HG03139 (cell line): ENCODE data around the gene SLC30A9.

Experiments used
- ATAC-seq: cut with Tn5 transposase; IDR thresholded peaks from one replicate; pipeline ENCODE4 v1.9.1; 2021; ENCODE audit not compliant: unreplicated experiment

SLC30A9 gene

DNA sequence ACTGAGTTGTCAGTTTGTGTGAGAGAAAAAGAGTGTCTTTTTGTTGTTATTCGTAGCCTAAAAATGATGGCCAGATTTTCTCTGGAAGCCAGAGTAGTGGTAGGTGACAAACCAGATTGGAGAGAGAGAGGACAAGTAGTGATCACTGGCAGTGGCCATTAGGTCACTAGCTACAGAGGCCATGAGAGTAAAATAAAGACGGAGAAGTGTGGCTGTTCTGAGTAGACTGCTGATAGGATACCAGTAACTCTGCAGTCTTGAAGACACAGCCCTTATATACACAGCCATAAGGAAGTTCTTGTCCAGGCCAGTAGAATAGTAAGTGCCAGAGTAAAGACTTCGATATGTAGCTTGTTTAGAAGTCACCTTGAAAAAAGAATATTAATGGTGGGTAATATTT lies 7.7 kb downstream of the SLC30A9 start:
- no peak for ATAC-seq

DNA sequence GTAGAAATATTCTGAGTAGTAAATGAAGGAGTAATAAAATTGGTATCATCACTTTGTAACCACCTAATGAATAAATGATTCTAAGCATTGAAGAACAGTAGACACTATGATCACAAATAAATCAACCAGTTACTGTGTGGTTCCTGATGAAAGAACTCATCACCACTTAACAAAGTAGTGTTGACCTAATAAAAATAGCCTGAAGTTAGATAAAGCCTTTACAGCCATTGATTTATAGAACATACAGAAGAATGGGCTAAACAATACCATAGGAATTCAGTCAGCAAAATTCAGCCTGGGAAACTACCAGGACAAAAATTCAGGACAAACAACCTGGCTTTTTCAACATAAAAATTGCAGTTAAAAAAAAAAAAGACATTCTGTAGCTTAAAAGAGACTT lies 9.0 kb downstream of the SLC30A9 start:
- no peak for ATAC-seq

DNA sequence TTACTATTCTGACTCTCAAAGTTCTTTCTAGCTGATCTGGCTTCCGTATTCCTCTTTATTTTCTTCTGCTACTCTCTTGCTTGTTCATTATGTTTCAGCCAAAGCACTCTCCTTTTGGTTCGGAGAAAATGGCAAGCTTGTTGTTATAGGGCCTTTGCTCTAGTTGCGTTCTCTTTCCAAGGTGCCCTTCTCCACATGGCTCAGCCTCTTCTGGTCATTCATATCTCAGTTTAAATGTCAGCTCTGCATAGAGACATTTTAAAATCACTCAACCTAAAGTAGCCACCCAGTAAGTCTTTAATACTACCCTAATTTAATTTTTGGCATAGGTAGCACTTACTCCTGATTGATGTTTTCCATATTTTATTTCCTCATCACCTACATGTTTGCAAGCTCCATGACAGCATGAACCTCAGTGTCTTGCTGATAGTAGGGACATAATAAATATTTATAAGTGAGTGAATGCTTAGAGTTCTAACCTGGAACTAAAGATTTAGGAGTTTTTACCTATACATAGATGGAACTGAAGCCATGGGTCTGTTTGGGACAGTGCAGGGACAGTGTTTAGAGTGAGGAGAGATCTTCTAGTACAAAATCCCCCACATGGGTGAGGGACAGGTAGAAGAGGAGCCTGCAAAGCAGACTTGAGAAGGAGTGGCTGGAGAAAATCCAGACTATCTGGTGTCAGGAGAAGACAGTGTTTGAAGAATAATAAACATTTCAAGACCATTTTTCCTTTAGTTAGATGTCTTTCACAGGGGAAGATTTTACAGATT lies 17.9 kb downstream of the SLC30A9 start:
- ATAC-seq, result no peak

DNA sequence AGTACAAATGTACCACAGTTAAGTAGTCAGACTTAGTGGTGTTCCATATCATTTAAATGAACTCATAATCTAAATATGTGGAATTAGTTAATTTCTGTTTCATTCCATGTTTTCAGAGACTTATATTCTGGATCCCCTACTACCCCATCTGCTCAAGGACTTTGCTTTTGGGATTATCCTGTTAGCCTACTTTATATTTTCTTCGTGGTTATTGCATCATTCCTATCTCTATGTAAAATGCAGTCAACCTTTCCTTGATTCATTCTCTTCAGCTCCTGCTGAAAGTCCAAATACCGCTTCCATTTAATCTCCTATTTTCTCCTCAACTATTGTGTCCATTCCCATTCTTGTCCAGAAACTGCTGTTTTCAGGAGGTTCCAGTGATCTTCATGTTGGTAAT lies 25.1 kb downstream of the SLC30A9 start:
- no peak for ATAC-seq

DNA sequence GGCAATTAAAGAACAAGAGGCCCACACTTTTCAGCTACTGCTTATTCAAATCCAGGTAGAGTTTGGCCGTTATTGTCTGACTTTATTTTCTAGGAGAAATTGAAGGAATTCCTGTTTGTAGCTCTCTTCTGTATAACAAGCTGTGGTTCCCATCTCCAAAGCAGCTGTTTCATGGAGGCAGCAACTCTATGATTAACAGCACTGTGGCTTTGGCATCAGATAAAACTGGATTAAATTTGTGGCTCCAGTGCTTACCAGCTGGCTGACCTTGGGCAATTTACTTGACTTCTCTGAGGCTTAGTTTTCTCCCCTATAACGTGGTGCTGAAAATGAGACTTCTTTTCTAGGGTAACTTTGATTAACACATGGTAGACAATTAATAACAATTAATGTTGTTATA lies 28.1 kb downstream of the SLC30A9 start:
- no peak for ATAC-seq

DNA sequence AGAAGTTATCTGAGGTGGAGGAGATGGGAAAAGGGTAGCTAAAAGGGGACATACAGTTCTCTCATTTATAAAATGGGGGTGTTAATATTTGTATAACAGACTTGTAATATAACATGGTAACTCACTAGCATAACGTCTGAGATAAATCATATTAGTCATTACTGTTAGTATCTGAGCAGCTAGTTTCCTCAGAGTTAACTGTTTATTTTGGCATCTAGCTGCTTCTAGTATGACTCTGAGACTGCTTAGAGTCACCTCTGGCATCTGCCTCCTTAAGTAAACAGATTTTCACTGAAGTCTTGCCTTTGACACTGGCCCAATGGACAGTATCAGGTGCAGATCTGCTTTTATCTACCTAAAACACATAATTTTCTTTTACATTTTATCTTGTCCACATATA lies 58.1 kb downstream of the SLC30A9 start:
- ATAC-seq, result no peak

DNA sequence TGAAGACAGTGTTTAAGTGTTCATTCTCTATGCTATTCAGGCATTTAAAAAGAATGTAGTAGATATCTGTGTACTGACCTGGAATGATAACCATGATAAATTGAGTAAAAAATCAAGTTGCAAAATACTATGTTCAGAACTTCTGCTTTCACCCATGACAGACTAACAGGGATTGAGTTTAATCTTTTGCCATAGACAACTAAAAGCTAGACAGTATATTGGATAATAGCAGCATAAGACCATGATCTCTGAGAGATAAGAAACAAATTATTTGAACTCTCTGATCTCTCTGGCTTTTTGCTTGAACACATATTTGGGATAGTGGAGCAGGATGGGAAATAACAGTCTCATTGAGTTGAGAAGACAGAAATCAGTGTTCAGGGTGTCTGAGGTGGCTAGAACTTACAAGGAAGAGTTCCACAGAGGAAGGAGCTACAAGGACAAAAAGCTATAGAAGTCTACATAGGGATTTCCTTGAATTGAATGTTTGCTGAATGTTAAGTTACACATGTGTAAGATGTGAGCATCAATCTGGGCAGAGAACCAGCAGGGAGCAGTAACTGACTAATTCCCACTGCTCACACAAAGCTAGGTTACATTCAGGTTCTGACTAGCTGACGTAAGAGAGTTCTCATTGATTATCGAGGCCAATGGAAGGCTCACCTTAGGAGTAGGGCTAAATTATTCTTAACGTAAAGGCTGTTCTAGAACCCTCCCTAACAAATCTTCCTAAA lies 60.4 kb downstream of the SLC30A9 start:
- ATAC-seq, result no peak

DNA sequence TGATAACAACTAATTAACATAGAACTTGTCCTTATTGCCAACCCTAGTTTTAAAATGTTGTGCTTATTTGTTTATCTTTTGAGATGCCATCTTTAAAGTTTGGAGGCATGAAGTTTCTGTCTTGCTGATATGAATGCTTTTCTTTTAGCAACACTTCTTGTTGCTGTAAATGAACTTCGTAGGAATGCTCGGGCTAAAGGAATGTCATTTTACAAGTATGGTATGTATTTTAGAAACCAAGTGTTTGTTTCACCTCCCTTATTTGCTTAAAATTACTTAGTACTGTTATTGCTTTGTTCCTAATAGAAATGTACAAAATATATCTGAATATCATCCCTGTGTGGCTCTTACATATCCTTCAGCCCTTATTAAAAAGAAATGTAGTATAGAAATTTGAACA lies 76.1 kb downstream of the SLC30A9 start:
- ATAC-seq, result no peak

DNA sequence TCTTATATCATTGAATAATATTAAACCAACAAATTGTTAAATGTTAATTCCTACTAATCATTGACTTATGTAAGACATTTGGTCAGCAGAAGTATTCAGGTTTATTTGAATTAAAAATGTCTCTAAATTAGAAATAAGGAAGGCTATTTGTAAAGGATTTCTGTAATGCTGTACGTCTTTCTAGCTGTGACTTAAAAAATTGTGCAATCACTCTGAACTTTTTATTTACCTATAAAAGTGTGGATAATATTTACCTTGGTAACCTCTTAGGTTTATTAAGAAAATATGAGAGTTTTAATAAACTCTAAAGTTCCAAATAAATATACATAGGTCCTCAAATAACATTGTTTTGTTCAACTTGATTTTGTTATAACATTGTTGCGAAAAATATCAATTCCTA lies 76.9 kb downstream of the SLC30A9 start:
- ATAC-seq, result no peak

DNA sequence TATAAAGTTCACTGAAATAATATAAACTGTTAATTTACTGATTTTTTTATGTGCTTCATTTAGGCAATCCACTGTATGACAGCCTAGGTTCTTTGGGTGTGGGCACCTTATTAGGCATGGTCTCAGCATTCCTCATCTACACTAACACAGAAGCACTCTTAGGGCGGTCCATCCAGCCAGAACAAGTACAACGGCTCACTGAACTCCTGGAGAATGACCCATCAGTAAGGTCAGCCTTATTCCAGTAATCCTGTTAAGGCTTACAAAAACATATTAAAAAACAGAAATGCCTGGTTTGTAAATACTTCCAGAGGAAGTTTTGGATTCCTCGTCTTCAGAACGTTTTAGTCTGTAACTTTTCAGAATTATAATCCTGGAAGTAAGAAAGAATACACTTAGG lies 80.1 kb downstream of the SLC30A9 start:
- ATAC-seq, result no peak

DNA sequence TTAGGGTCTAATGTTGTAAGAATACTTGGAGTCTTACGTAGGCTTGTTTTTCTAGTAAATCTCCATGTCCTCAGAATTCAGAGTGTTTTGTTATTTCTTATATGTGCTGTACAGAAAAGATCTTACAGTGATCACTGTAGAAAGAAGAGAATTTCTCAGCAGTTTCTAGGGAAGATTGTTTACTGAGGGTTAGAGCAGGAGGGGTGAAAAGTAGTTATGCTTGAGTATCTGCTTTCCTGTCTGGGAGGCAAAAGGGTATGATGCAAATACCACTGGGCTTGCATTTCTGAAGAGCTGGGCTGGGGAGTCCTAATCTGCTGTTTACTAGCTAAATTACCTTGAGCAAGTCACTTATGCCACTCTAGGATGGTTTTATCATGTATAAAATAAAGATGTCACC lies 84.0 kb downstream of the SLC30A9 start:
- no peak for ATAC-seq

DNA sequence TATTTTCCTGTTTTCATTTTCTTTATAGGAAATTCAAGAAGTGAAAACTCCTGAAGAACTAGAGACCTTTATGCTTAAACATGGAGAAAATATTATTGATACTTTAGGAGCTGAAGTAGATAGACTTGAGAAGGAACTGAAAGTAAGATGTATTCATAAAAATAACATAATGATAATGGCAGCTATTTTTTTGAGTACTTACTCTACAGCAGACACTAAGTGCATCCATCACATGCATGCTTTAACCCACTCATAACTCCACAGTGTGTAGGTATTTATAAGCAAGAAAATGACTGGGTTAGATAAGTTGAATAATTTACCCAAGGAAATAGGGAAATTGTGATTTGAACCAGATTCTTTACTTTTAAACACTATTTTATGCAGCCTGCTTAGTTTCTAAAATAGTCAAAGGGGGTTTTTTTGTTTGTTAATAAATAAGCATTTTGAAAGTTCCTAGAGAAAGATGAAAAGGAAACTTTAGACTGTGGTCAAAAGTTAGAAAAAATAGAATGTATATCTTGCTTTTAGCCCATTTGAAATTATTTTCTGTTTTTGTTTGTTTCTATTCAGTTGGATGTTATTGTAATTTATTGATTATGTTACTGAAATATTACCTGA lies 88.0 kb downstream of the SLC30A9 start:
- ATAC-seq, result peak; percentile 78

DNA sequence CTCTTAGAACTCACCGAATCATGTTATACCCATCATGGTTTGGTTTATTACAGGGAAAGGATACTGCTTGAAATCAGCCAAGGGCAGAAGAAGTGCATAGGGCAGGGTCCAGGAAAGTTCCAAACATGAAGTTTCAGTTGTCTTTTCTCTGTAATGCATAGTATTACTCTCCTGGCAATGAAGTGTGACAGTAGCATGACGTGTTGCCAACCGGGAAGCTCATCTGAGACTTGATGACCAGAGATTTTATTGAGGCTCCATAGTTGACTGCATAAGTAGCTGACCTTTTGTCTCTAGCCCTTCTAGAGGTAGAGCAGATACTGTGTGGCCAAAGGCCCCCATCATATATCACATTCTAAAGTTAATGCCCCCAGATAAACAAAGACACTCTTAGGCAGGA lies 90.0 kb downstream of the SLC30A9 start:
- ATAC-seq, result peak; percentile 44

DNA sequence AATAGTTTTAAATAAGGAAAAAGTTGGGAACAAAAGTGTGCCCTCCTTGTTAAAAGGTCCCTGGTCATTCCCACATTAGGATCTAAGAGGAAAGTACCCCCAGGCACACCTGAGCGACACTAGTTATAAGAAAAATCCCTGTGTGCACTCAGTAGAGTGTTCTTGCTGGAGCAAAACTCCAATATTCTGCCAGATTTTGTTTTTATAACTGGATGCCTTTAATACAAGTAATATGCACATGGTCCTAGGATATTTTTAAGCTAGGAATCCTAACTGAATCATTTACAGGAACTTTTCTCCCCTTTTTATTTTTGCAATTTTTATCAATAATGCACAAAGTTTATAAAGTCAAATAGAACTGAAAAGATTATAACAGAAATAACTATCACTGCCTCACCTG lies 93.5 kb downstream of the SLC30A9 start:
- no peak for ATAC-seq

DNA sequence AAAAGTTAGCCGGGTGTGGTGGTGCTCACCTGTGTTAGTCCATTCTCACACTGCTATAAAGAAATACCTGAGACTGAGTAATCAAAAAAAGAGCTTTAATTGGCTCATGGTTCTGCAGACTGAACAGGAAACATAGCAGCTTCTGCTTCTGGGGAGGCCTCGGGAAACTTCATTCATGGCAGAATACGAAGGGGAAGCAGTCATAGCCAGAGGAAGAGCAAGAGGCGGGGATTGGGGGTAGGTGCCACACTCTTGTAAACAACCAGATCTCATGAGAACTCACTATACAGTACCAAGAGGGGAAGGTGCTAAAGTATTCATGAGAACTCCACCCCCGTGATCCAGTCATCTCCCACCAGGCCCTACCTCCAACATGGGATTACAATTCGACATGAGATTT lies 98.1 kb downstream of the SLC30A9 start:
- no peak for ATAC-seq

DNA sequence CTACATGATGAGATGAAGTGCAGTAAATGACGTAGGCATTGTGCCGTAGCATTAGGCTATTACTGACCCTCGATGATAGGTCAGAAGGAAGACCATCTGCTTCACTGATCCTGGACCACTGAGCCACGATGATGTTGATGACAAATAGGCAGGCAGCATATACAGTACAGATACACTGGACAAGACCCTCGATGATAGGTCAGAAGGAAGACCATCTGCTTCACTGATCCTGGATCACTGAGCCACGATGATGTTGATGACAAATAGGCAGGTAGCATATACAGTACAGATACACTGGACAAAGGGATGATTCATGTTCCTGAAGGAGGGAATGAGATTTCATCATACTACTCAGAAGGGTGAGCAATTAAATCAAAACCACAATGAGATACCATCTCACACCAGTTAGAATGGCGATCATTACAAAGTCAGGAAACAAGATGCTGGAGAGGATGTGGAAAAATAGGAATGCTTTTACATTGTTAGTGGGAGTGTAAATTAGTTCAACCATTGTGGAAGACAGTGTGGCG lies 111.2 kb downstream of the SLC30A9 start:
- ATAC-seq, result no peak

DNA sequence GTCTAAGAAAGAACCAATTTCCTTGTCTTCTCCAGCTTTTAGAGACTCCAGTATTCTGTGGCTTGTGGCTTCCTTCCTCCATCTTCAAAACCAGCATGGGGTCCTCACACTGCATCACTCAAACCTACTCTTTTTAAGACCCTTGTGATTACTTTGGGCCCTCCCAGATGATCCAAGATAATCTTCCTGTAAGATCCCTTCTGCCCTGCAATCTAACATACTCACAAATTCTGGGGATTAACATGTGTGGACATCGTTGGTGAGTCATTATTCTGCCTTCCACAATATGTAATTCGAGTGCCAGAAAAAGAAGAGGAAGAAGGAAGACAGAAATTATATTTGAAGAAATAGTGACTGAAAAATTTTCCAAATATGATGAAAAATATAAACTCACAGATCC lies 114.2 kb downstream of the SLC30A9 start:
- no peak for ATAC-seq

DNA sequence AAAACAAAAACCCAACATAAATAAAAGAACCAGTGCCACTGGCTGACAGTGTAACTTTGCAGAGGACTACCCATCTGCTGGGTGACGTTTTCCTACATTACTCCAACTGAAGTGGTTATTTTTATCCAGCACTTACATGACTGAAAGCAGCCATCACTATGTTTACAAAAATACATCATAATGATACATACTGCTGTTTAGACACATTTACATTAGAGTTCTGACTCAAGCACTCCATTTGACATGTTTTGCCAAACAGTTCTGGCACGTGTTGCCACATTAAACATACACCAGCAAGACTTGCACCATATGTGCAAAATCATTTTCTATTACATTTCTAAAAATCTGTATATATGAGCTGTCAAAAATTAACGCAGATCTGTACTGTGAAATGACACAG lies 122.5 kb downstream of the SLC30A9 start:
- ATAC-seq, result no peak

DNA sequence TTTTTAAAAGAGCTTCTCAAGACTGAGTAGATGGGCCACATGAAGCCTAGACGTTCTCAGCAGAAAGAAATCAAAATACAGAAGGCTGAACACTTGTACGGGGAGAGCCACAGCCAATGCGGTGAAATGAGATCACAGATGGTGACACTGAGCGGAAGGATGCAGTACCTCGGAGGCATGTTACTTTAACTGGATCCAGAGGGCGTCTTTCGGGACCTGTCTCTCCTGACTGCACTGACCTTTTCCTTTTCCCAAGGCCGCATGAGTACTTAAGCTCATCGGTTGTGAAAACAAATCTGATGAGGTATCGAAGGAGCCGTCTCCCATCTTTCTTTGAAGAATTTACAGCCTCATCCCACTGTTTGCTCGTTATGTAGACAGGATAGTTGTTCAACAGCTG lies 129.6 kb downstream of the SLC30A9 start:
- ATAC-seq, result no peak

DNA sequence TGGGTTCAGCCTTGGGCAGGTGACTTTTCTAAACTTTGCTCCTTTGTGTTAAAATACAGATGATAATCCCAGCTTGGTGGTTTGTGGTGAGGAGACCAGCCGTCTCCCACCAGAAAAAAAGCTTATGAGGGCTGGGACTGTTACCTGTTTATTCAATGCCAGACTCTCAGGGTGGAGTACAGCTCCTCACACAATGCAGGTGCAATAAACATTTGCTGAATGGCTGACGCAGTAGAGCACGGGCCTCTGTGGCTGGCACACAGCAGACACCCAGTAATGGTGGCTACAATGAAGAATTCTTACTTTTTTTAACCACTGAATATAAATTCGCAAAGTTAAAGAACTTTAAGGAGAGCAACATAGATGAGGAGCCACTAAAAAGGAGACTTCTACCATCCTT lies 131.9 kb downstream of the SLC30A9 start:
- ATAC-seq, result no peak

DNA sequence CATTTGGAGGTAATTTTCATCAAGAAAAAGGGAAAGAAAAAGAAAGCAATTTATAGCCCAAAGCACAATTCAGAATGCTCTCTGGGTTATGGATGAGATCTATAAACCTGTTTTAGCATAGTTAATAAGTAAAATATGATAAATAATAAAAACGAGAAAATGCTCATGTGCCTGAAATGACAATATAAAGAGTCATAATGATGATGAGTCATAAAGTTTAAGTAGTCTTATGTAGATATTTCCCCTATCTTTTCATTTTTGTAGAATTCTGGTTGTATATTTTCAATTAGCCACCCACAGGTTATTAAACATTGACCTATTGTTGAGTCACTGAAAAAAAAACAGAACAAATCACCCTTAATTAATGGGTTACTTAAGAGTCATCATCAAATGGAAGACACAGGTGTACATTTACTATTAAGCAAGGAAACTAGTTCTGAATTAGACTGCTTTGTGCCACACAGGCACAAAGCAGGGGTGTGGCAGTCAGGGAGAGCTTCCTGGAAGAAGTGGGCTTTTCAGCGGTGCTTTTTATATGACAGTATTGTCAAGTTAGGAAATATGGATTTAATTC lies 132.8 kb downstream of the SLC30A9 start:
- ATAC-seq, result no peak

DNA sequence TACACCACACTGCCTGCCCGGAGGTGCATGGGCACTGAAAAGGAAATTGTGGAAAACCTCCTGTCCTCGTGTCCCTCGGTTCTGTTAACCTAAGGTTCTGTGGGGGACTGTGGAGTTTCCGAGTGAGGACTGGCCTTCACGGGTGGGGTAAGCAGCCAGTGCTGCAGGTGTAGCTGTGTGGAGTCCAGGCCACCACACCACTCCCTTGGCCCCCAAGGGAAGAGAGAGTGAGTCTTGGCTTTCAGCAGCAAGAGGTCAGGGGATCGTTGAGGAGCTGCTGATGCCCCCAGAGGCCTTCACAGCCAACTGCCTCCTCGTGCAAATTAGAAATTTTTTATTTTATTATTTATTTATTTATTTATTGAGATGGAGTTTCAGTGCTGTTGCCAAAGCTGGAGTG lies 141.8 kb downstream of the SLC30A9 start:
- ATAC-seq, result no peak
